HepG2 (cell line): ENCODE data around the gene SH3GLB2. TPM values are rescaled to one million over a fixed set of nuclear protein-coding genes. Genes with fewer than 3 reads are reported as not detected.

Source experiments
- CCDC6 ChIP-seq: sonication (generic); formaldehyde crosslinking; IDR thresholded peaks from 2 replicates; pipeline ENCODE4 v1.8.1; 2022; ENCODE audit warnings: mild to moderate bottlenecking, missing genetic modification reagents, moderate library complexity
- JARID2 ChIP-seq: sonication (generic); formaldehyde crosslinking; IDR thresholded peaks from 2 replicates; pipeline ENCODE4 v1.8.1; 2023; ENCODE audit warnings: missing genetic modification reagents, inconsistent platforms; ENCODE audit not compliant: insufficient replicate concordance
- KDM5B ChIP-seq: sonication (generic); formaldehyde crosslinking; IDR thresholded peaks from 2 replicates; pipeline ENCODE4 v1.4.0; 2020; ENCODE audit warnings: missing genetic modification reagents, mild to moderate bottlenecking, borderline replicate concordance
- POGZ ChIP-seq: sonication (generic); formaldehyde crosslinking; IDR thresholded peaks from 2 replicates; pipeline ENCODE4 v1.4.0; 2020; ENCODE audit warnings: mild to moderate bottlenecking, missing genetic modification reagents
- RBM39 ChIP-seq: fragments of 200-400 bp; formaldehyde crosslinking; IDR thresholded peaks from one replicate; pipeline ENCODE4 v1.6.1; 2018; ENCODE audit warnings: antibody characterized with exemption, mild to moderate bottlenecking, low read depth, low read length; ENCODE audit not compliant: poor library complexity, severe bottlenecking
- RNF2 ChIP-seq: fragments of 450-650 bp; conservative IDR thresholded peaks from 2 replicates; pipeline ENCODE4 v1.6.1; 2016; ENCODE audit warnings: low read depth
- SOX6 ChIP-seq, 2 experiments: fragments of 450-650 bp in 1 of 2; sonication (generic) in 1 of 2; formaldehyde crosslinking in 1 of 2; IDR thresholded peaks; 2 replicates each; pipeline versions ENCODE4 v1.4.0 to v1.6.1; 2017 to 2020; ENCODE audit warnings: antibody characterized with exemption in 1 of 2, mild to moderate bottlenecking in 1 of 2, missing genetic modification reagents in 1 of 2
- TBX3 ChIP-seq: fragments of 450-650 bp; IDR thresholded peaks from 2 replicates; pipeline ENCODE4 v1.6.1; 2017; ENCODE audit warnings: antibody characterized with exemption, mild to moderate bottlenecking, inconsistent platforms, borderline replicate concordance
- ZNF205 ChIP-seq: IDR thresholded peaks from 2 replicates; pipeline ENCODE4 v1.6.1; 2018; ENCODE audit warnings: missing biosample characterization, missing genetic modification reagents
- ZNF337 ChIP-seq: sonication (generic); formaldehyde crosslinking; IDR thresholded peaks from 2 replicates; pipeline ENCODE4 v1.5.1; 2020; ENCODE audit warnings: missing genetic modification reagents, low read depth, mild to moderate bottlenecking, borderline replicate concordance
- ZNF564 ChIP-seq: sonication (generic); formaldehyde crosslinking; IDR thresholded peaks from 2 replicates; pipeline ENCODE4 v1.8.1; 2023; ENCODE audit warnings: mild to moderate bottlenecking, missing genetic modification reagents
- ZNF660 ChIP-seq: sonication (generic); formaldehyde crosslinking; IDR thresholded peaks from 2 replicates; pipeline ENCODE4 v1.5.1; 2020; ENCODE audit warnings: mild to moderate bottlenecking, low read depth, missing genetic modification reagents, borderline replicate concordance
- polyA plus RNA-seq, 8 experiments: library from polyadenylated mRNA; depleted of rRNA in 3 of 8; stranded (reverse) in 7 of 8; unstranded in 1 of 8; fragments of >200 nt; fragmentation: Illumina TruSeq in 4 of 8; extraction: Trizol in 4 of 8; gene quantifications; 2 replicates each; pipeline versions ENCODE4 v1.2.1 to v1.2.3, GENCODE V29; 2011 to 2016; ENCODE audit warnings: low read depth in 4 of 8, missing spikeins in 1 of 8, mixed read lengths in 1 of 8; ENCODE audit not compliant: insufficient read depth in 1 of 8
- total RNA-seq, 5 experiments: library from RNA; depleted of rRNA; stranded (reverse); fragments of >200 nt; fragmentation: Illumina TruSeq; extraction: Trizol; gene quantifications; 2 replicates each; pipeline ENCODE4 v1.2.3, GENCODE V29; 2016; ENCODE audit warnings: low read depth in 1 of 5
- TF ChIP-seq, protein P1 (sequence below): IDR thresholded peaks from 2 replicates; pipeline ENCODE4 v1.6.1; 2016; ENCODE audit warnings: low read depth
- TF ChIP-seq, protein P2 (sequence below): IDR thresholded peaks from 2 replicates; pipeline ENCODE4 v1.6.1; 2016; ENCODE audit warnings: mild to moderate bottlenecking, missing biosample characterization, missing genetic modification reagents
- TF ChIP-seq, protein P3 (sequence below): sonication (generic); formaldehyde crosslinking; conservative IDR thresholded peaks from 2 replicates; pipeline ENCODE4 v1.4.0; 2020; ENCODE audit warnings: missing genetic modification reagents
- TF ChIP-seq, protein P4 (sequence below): sonication (generic); formaldehyde crosslinking; IDR thresholded peaks from 2 replicates; pipeline ENCODE4 v1.4.0; 2020; ENCODE audit warnings: missing genetic modification reagents, borderline replicate concordance
- TF ChIP-seq, protein P5 (sequence below): sonication (generic); formaldehyde crosslinking; IDR thresholded peaks from 2 replicates; pipeline ENCODE4 v1.5.1; 2020; ENCODE audit warnings: missing genetic modification reagents, mild to moderate bottlenecking, borderline replicate concordance
- TF ChIP-seq, protein P6 (sequence below): IDR thresholded peaks from 2 replicates; pipeline ENCODE4 v1.6.1; 2018; ENCODE audit warnings: missing genetic modification reagents, mild to moderate bottlenecking, missing compliant biosample characterization

SH3GLB2 gene
- total and polyA plus RNA-seq, 2 of the 13 experiments (the other 11 are each of a cell fraction or from before 2014, with no cell fraction given), result 24.0 to 40.6 TPM

DNA sequence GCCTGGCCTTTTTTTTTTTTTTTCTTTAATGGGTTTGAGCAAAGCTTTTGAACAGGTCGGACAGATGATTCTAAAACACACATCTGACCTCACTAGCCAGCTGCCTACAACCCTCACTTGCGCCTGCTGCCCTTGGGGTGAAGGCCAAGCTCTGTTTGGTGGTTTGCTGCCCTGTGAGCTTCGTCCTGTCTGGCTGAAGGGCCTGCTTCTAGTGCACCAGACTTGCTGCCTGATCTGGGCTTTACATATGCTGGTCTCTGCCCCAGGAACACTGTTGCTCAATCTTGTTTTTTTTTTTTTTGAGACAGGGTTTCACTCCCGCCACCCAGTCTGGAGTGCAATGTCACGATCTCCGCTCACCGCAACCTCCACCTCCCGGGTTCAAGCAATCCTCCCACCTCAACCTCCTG is 36.4 kb upstream of the SH3GLB2 start (continued):
- TF ChIP-seq, protein P1, sequence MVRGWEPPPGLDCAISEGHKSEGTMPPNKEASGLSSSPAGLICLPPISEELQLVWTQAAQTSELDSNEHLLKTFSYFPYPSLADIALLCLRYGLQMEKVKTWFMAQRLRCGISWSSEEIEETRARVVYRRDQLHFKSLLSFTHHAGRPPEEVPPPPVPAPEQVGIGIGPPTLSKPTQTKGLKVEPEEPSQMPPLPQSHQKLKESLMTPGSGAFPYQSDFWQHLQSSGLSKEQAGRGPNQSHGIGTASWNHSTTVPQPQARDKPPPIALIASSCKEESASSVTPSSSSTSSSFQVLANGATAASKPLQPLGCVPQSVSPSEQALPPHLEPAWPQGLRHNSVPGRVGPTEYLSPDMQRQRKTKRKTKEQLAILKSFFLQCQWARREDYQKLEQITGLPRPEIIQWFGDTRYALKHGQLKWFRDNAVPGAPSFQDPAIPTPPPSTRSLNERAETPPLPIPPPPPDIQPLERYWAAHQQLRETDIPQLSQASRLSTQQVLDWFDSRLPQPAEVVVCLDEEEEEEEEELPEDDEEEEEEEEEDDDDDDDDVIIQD (CRISPR knock-in tag), result 0 out of 2 replicates have a peak, but pooled peaks have one; percentile 58
- TF ChIP-seq POGZ (CRISPR knock-in tag) (peak; percentile 63; the same call in 1 of the 2 replicates), CCDC6 (CRISPR knock-in tag) (peak; percentile 88), SOX6 (IDR thresholded peaks at IDR 0.05) (no peak), SOX6 (CRISPR knock-in tag; IDR thresholded peaks at IDR 0.05) (peak; percentile 73), ZNF205 (CRISPR knock-in tag) (peak; percentile 42; the same call in 1 of the 2 replicates), KDM5B (CRISPR knock-in tag) (peak; percentile 53; the same call in 1 of the 2 replicates), TBX3 (peak; percentile 47; the same call in 1 of the 2 replicates), RNF2 (no peak), ZNF660 (CRISPR knock-in tag) (no peak), ZNF564 (peak; percentile 89), JARID2 (CRISPR knock-in tag) (no peak), RBM39 (no peak), ZNF337 (CRISPR knock-in tag) (no peak)
- TF ChIP-seq, protein P2, sequence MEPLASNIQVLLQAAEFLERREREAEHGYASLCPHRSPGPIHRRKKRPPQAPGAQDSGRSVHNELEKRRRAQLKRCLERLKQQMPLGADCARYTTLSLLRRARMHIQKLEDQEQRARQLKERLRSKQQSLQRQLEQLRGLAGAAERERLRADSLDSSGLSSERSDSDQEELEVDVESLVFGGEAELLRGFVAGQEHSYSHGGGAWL, result no peak
- TF ChIP-seq, protein P3, sequence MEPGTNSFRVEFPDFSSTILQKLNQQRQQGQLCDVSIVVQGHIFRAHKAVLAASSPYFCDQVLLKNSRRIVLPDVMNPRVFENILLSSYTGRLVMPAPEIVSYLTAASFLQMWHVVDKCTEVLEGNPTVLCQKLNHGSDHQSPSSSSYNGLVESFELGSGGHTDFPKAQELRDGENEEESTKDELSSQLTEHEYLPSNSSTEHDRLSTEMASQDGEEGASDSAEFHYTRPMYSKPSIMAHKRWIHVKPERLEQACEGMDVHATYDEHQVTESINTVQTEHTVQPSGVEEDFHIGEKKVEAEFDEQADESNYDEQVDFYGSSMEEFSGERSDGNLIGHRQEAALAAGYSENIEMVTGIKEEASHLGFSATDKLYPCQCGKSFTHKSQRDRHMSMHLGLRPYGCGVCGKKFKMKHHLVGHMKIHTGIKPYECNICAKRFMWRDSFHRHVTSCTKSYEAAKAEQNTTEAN (CRISPR knock-in tag), result peak; percentile 52; the same call in 1 of the 2 replicates
- TF ChIP-seq, protein P4, sequence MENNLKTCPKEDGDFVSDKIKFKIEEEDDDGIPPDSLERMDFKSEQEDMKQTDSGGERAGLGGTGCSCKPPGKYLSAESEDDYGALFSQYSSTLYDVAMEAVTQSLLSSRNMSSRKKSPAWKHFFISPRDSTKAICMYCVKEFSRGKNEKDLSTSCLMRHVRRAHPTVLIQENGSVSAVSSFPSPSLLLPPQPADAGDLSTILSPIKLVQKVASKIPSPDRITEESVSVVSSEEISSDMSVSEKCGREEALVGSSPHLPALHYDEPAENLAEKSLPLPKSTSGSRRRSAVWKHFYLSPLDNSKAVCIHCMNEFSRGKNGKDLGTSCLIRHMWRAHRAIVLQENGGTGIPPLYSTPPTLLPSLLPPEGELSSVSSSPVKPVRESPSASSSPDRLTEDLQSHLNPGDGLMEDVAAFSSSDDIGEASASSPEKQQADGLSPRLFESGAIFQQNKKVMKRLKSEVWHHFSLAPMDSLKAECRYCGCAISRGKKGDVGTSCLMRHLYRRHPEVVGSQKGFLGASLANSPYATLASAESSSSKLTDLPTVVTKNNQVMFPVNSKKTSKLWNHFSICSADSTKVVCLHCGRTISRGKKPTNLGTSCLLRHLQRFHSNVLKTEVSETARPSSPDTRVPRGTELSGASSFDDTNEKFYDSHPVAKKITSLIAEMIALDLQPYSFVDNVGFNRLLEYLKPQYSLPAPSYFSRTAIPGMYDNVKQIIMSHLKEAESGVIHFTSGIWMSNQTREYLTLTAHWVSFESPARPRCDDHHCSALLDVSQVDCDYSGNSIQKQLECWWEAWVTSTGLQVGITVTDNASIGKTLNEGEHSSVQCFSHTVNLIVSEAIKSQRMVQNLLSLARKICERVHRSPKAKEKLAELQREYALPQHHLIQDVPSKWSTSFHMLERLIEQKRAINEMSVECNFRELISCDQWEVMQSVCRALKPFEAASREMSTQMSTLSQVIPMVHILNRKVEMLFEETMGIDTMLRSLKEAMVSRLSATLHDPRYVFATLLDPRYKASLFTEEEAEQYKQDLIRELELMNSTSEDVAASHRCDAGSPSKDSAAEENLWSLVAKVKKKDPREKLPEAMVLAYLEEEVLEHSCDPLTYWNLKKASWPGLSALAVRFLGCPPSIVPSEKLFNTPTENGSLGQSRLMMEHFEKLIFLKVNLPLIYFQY (CRISPR knock-in tag), result peak; percentile 82; the same call in 1 of the 2 replicates
- TF ChIP-seq, protein P5, sequence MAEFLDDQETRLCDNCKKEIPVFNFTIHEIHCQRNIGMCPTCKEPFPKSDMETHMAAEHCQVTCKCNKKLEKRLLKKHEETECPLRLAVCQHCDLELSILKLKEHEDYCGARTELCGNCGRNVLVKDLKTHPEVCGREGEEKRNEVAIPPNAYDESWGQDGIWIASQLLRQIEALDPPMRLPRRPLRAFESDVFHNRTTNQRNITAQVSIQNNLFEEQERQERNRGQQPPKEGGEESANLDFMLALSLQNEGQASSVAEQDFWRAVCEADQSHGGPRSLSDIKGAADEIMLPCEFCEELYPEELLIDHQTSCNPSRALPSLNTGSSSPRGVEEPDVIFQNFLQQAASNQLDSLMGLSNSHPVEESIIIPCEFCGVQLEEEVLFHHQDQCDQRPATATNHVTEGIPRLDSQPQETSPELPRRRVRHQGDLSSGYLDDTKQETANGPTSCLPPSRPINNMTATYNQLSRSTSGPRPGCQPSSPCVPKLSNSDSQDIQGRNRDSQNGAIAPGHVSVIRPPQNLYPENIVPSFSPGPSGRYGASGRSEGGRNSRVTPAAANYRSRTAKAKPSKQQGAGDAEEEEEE (CRISPR knock-in tag), result peak; percentile 55; the same call in 1 of the 2 replicates
- TF ChIP-seq, protein P6, sequence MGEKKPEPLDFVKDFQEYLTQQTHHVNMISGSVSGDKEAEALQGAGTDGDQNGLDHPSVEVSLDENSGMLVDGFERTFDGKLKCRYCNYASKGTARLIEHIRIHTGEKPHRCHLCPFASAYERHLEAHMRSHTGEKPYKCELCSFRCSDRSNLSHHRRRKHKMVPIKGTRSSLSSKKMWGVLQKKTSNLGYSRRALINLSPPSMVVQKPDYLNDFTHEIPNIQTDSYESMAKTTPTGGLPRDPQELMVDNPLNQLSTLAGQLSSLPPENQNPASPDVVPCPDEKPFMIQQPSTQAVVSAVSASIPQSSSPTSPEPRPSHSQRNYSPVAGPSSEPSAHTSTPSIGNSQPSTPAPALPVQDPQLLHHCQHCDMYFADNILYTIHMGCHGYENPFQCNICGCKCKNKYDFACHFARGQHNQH (CRISPR knock-in tag), result peak; percentile 89
